Adrenal gland (tissue), 12 donors: ENCODE data around the gene JAKMIP2. TPM values are rescaled to one million over a fixed set of nuclear protein-coding genes. Genes with fewer than 3 reads are reported as not detected.

Experiments used
- DNase-seq, 7 donors: peaks; one replicate each; pipeline ENCODE4 v3.0.0-alpha.2; 2019 to 2020
- H3K27ac ChIP-seq, 5 donors: fragments of 200-600 bp; sonication (generic) in 4 of 5; 1 replicate in 3 of 5; 2 replicates in 2 of 5; pipeline versions ENCODE4 v1.5.1 to v1.8.0; 2016 to 2020; ENCODE audit warnings: mild to moderate bottlenecking in 1 of 5
- H3K27me3 ChIP-seq: fragments of 200-600 bp; 2 replicates; pipeline ENCODE4 v1.8.0; 2021
- H3K36me3 ChIP-seq, 2 donors: fragments of 200-600 bp; replicated peaks in 1 of 2; 1 replicate in 1 of 2; 2 replicates in 1 of 2; pipeline versions ENCODE4 v1.5.1 to v1.8.0; 2018 to 2022
- H3K4me1 ChIP-seq, 2 donors: fragments of 200-600 bp; replicated peaks in 1 of 2; 1 replicate in 1 of 2; 2 replicates in 1 of 2; pipeline versions ENCODE4 v1.5.1 to v1.8.0; 2018 to 2021
- H3K4me3 ChIP-seq, 4 donors: fragments of 200-600 bp; sonication (generic) in 3 of 4; one replicate each; pipeline ENCODE4 v1.5.1; 2016 to 2018
- H3K9me3 ChIP-seq, 3 donors: fragments of 200-600 bp; sonication (generic) in 1 of 3; replicated peaks in 1 of 3; 1 replicate in 2 of 3; 2 replicates in 1 of 3; pipeline versions ENCODE4 v1.5.1 to v1.8.0; 2016 to 2021
- POLR2A ChIP-seq, 2 donors: fragments of 450-650 bp; IDR thresholded peaks; one replicate each; pipeline ENCODE4 v1.6.1; 2017; ENCODE audit warnings: antibody characterized with exemption in 2 of 2, mild to moderate bottlenecking in 2 of 2, moderate library complexity in 1 of 2
- WGBS, 4 donors: extraction: QIAGEN DNeasy Blood & Tissue Kit in 2 of 4; methylation state at CpG; one replicate each; pipeline versions ENCODE4 v1.1.5 to v1.1.7; 2013 to 2017; 5-methylcytosine and 5-hydroxymethylcytosine counted together
- intact Hi-C, 2 donors: fragments of 100-400 bp; cut with DNase I; formaldehyde crosslinking; loops; one replicate each; pipeline versions ENCODE4 v1.14.1 to v1.15.0; 2022 to 2023
- polyA plus RNA-seq, 3 donors: library from polyadenylated mRNA; stranded (reverse); fragments of 200-250 nt in 2 of 3; fragments of 350-450 nt in 1 of 3; fragmentation: Illumina TruSeq in 1 of 3; extraction: RNeasy Lipid Tissue Mini Kit (QIAGEN cat#74804) in 1 of 3; gene quantifications; one replicate each; pipeline ENCODE4 v1.2.3, GENCODE V29; 2013 to 2014
- total RNA-seq, 9 donors: library from RNA; depleted of rRNA in 4 of 9; stranded (reverse); fragments of >200 nt in 4 of 9; fragments of 120-200 nt in 1 of 9; fragmentation: NEBNext Ultra II Directional in 1 of 9; extraction: Animal tissue kit (Norgen Biotek cat#: 25700) in 1 of 9; gene quantifications; one replicate each; pipeline versions ENCODE4 v1.1.0 to v1.2.4, GENCODE V29; 2013 to 2023
- TF ChIP-seq, protein P1 (sequence below), 6 experiments: fragments of 450-650 bp in 4 of 6; fragments of 200-600 bp in 2 of 6; sonication (generic) in 1 of 6; IDR thresholded peaks; 1 replicate in 5 of 6; 2 replicates in 1 of 6; pipeline versions ENCODE4 v1.5.1 to v1.8.0; 2016 to 2021; ENCODE audit warnings: antibody characterized with exemption in 6 of 6, mild to moderate bottlenecking in 2 of 6, moderate library complexity in 1 of 6
- donor health status: healthy with polysubstance abuse.
- donor health status: Bipolar disorder and iron deficiency.
- donor health status: DM: yes; HTN: yes; CAD: no.
- donor health status: DM: no; HTN: no; CAD: no.
- donor health status: DM: no; HTN: no; CAD: no.
- donor health status: DM: yes; HTN: yes; CAD: no.

JAKMIP2 gene
- total and polyA plus RNA-seq, 12 donors, result 0.71 to 56.8 (median 4.0) TPM

- intact Hi-C loops, result no loop called here
- TF ChIP-seq, protein P1, sequence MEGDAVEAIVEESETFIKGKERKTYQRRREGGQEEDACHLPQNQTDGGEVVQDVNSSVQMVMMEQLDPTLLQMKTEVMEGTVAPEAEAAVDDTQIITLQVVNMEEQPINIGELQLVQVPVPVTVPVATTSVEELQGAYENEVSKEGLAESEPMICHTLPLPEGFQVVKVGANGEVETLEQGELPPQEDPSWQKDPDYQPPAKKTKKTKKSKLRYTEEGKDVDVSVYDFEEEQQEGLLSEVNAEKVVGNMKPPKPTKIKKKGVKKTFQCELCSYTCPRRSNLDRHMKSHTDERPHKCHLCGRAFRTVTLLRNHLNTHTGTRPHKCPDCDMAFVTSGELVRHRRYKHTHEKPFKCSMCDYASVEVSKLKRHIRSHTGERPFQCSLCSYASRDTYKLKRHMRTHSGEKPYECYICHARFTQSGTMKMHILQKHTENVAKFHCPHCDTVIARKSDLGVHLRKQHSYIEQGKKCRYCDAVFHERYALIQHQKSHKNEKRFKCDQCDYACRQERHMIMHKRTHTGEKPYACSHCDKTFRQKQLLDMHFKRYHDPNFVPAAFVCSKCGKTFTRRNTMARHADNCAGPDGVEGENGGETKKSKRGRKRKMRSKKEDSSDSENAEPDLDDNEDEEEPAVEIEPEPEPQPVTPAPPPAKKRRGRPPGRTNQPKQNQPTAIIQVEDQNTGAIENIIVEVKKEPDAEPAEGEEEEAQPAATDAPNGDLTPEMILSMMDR (IDR thresholded peaks at IDR 0.05), result no peak
- no peak for TF ChIP-seq POLR2A (IDR thresholded peaks at IDR 0.05)
- DNase-seq, result no peak
- no peaks in the 10 kb centered on the region for H3K9me3 ChIP-seq
- no peaks in the 10 kb centered on the region for H3K36me3 ChIP-seq
- WGBS, 4 donors, result 86 to 98% (median 94%) methylated on average over 2 of the region's 2 CpGs
- H3K4me3 ChIP-seq, result no peak overlapping the region
- peaks cover 8 to 14% of the 10 kb centered on the region in 2 donors for H3K4me1 ChIP-seq
- H3K27me3 ChIP-seq, result no peaks in the 10 kb centered on the region
- H3K27ac ChIP-seq, result no peak overlapping the region
These were observed 96.1 kb downstream of the JAKMIP2 start for GRCh38 chr5:147686421-147686820.

GRCh38 chr5:147685993-147686392 is 96.5 kb downstream of the JAKMIP2 start:
- no peaks in the 10 kb centered on the region for H3K9me3 ChIP-seq
- H3K36me3 ChIP-seq, result no peaks in the 10 kb centered on the region
- TF ChIP-seq, protein P1 (IDR thresholded peaks at IDR 0.05), result no peak
- intact Hi-C loops, result no loop called here
- no peak for DNase-seq
- peaks cover 3 to 9% of the 10 kb centered on the region in 2 donors for H3K4me1 ChIP-seq
- no peak overlapping the region for H3K4me3 ChIP-seq
- WGBS, 4 donors, result 50 to 74% (median 61%) methylated on average over 3 of the region's 3 CpGs
- H3K27ac ChIP-seq, result no peak overlapping the region
- H3K27me3 ChIP-seq, result no peaks in the 10 kb centered on the region

DNA sequence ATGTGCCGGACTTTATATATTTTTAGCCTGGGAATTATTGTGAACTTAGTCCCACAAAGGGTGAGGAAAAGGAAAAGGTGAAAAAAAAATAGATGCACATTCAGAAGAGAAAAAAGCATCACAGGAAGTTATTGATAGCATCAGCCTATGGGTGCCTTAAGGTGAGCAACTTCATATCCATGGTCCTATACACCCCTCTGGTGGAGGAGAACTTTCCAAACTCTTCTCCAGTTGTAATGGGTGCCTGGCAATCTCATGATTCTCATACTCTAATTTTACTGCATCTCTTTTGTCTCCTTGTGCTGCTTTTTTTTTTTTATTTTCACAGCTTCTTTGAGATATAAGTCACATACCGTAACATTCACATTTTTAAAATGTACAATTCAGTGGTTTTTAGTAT is 107.4 kb downstream of the JAKMIP2 start:
- WGBS, 4 donors, result 95 to 97% (median 96%) methylated on average over 2 of the region's 2 CpGs
- Histone ChIP-seq H3K36me3 (no peaks in the 10 kb centered on the region), H3K4me1 (no peaks in the 10 kb centered on the region), H3K27ac (no peak overlapping the region), H3K27me3 (no peaks in the 10 kb centered on the region), H3K9me3 (no peaks in the 10 kb centered on the region), H3K4me3 (no peak overlapping the region)
- intact Hi-C loops, result no loop called here
- no peak for DNase-seq
- TF ChIP-seq, protein P1 (IDR thresholded peaks at IDR 0.05), result no peak
- no peak for TF ChIP-seq POLR2A (IDR thresholded peaks at IDR 0.05)

- H3K4me3 ChIP-seq, result no peak overlapping the region
- TF ChIP-seq POLR2A (IDR thresholded peaks at IDR 0.05), result no peak
- TF ChIP-seq, protein P1 (IDR thresholded peaks at IDR 0.05), result no peak
- no peak for DNase-seq
- H3K27ac ChIP-seq, result no peak overlapping the region
- no peaks in the 10 kb centered on the region for H3K4me1 ChIP-seq
- H3K9me3 ChIP-seq, result no peaks in the 10 kb centered on the region
- 73 to 81% (median 75%) methylated on average over 4 of the region's 4 CpGs for WGBS, 4 donors
- H3K27me3 ChIP-seq, result no peaks in the 10 kb centered on the region
- H3K36me3 ChIP-seq, result no peaks in the 10 kb centered on the region
- intact Hi-C loops, result no loop called here
These were observed 108.1 kb downstream of the JAKMIP2 start for GRCh38 chr5:147674411-147674810.
